GM23338 (cell line): ENCODE results near the gene HBD.

Experiments
- CREB1 ChIP-seq: fragments of 250-450 bp; sonication (Bioruptor Pico); IDR thresholded peaks from 2 replicates; pipeline ENCODE4 v1.5.0; 2020; ENCODE audit warnings: low read depth, mild to moderate bottlenecking, moderate library complexity
- EZH2 ChIP-seq: fragments of 200-600 bp; sonication (generic); IDR thresholded peaks from one replicate; pipeline ENCODE4 v1.8.0; 2017; ENCODE audit warnings: antibody characterized with exemption, mild to moderate bottlenecking, low read depth; ENCODE audit not compliant: unreplicated experiment
- EZH2phosphoT487 ChIP-seq: fragments of 200-600 bp; sonication (generic); IDR thresholded peaks from one replicate; pipeline ENCODE4 v1.8.1; 2018; ENCODE audit warnings: antibody characterized with exemption; ENCODE audit not compliant: unreplicated experiment
- JUNB ChIP-seq: IDR thresholded peaks from one replicate; pipeline ENCODE4 v1.6.1; 2016; ENCODE audit warnings: antibody characterized with exemption; ENCODE audit not compliant: unreplicated experiment
- NANOG ChIP-seq: IDR thresholded peaks from 2 replicates; pipeline ENCODE4 v1.6.1; 2016; ENCODE audit warnings: antibody characterized with exemption, borderline replicate concordance
- POLR2AphosphoS5 ChIP-seq: IDR thresholded peaks from 2 replicates; pipeline ENCODE4 v1.6.1; 2016; ENCODE audit warnings: antibody characterized with exemption, low read depth
- REST ChIP-seq: IDR thresholded peaks from one replicate; pipeline ENCODE4 v1.6.1; 2018; ENCODE audit warnings: antibody characterized with exemption; ENCODE audit not compliant: unreplicated experiment
- STAT1 ChIP-seq: IDR thresholded peaks from one replicate; pipeline ENCODE4 v1.6.1; 2016; ENCODE audit warnings: antibody characterized with exemption; ENCODE audit not compliant: unreplicated experiment
- ZNF331 ChIP-seq: fragments of 250-450 bp; sonication (Bioruptor Pico); IDR thresholded peaks from 2 replicates; pipeline ENCODE4 v1.5.0; 2020; ENCODE audit warnings: low read depth, mild to moderate bottlenecking, moderate library complexity
- TF ChIP-seq, protein P1 (sequence below), 2 experiments: fragments of 200-600 bp in 1 of 2; sonication (generic) in 1 of 2; conservative IDR thresholded peaks; 2 replicates each; pipeline versions ENCODE4 v1.5.1 to v1.6.1; 2016 to 2017; ENCODE audit warnings: antibody characterized with exemption in 2 of 2, low read depth in 2 of 2, mild to moderate bottlenecking in 2 of 2, moderate library complexity in 1 of 2

DNA sequence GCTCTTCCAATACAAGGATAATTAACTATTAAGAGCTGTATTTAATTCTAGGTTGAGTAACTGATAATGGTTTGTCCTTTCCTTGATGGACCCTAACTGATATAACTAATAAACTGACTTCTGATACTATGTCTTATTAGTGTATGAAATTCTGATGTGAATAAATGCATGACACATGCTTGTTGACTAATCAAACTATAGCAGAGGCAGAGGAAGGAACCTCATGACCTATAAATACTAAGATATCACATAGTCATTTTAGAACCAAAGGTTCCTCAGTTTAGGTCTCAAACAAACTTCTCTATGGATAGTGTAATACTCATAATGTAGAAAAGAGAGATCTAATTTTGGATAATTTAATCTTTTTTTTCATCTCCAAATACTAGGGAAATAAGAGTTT, 4.8 kb upstream of the HBD start:
- no peak for TF ChIP-seq EZH2
- no peak for TF ChIP-seq POLR2AphosphoS5
- TF ChIP-seq, protein P1, sequence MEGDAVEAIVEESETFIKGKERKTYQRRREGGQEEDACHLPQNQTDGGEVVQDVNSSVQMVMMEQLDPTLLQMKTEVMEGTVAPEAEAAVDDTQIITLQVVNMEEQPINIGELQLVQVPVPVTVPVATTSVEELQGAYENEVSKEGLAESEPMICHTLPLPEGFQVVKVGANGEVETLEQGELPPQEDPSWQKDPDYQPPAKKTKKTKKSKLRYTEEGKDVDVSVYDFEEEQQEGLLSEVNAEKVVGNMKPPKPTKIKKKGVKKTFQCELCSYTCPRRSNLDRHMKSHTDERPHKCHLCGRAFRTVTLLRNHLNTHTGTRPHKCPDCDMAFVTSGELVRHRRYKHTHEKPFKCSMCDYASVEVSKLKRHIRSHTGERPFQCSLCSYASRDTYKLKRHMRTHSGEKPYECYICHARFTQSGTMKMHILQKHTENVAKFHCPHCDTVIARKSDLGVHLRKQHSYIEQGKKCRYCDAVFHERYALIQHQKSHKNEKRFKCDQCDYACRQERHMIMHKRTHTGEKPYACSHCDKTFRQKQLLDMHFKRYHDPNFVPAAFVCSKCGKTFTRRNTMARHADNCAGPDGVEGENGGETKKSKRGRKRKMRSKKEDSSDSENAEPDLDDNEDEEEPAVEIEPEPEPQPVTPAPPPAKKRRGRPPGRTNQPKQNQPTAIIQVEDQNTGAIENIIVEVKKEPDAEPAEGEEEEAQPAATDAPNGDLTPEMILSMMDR (conservative IDR thresholded peaks at IDR 0.05; ENCODE audit: low read depth in 2 of 2) = no peak
- TF ChIP-seq STAT1 = no peak
- TF ChIP-seq EZH2phosphoT487 = no peak
- no peak for TF ChIP-seq REST
- TF ChIP-seq CREB1 (CRISPR knock-in tag) = no peak
- TF ChIP-seq JUNB = no peak
- TF ChIP-seq NANOG = no peak
- no peak for TF ChIP-seq ZNF331
